HepG2 (cell line): ENCODE results near the gene KCNQ1OT1. TPM values are rescaled to one million over a fixed set of nuclear protein-coding genes. Genes with fewer than 3 reads are reported as not detected.

Source experiments
- ATAC-seq: fragments of 200-7000 bp; cut with Tn5 transposase; 3 replicates; pipeline ENCODE4 v1.9.1; 2020; ENCODE audit warnings: mild to moderate bottlenecking, moderate library complexity
- BruUV-seq: library from RNA; stranded (reverse); fragments of 400-500 nt; replicated peaks from 2 replicates; lab custom pipeline; 2021; lab: Mats Ljungman, UMichigan
- CTCF ChIA-PET: fragments of 300-600 bp; formaldehyde crosslinking; extraction: SDS; loops from one replicate; lab custom pipeline; 2021; ENCODE audit warnings: low total read pairs, inconsistent platforms, low intra/inter-chr PET ratio; lab: Yijun Ruan, JAX
- POLR2A ChIA-PET: fragments of 350-600 bp; sonication (Branson Sonifier 250); formaldehyde crosslinking; loops from one replicate; lab custom pipeline; 2020; ENCODE audit warnings: antibody characterized with exemption, inconsistent platforms; lab: Yijun Ruan, JAX
- DNase-seq: peaks from one replicate; pipeline ENCODE4 v3.0.0-alpha.2; 2015; ENCODE audit warnings: low spot score
- FAIRE-seq: peaks from 3 replicates; lab custom pipeline; 2011; peaks lifted over from hg19 to GRCh38; lab: Jason Lieb, UNC
- H2AFZ ChIP-seq: one replicate; pipeline ENCODE4 v1.6.1; 2011; ENCODE audit warnings: low read length, inconsistent platforms
- H3K27ac ChIP-seq: fragments of 300-600 bp; 3 replicates; pipeline ENCODE4 v1.8.0; 2011; ENCODE audit warnings: mixed run types, mild to moderate bottlenecking, mixed read lengths, low read length, inconsistent platforms; ENCODE audit not compliant: insufficient read depth; ENCODE audit errors: extremely low read length
- H3K27me3 ChIP-seq, 2 experiments: fragments of 200-600 bp in 1 of 2; 2 replicates in 1 of 2; 3 replicates in 1 of 2; pipeline versions ENCODE4 v1.6.0 to v1.8.0; 2011; ENCODE audit warnings: low read length in 2 of 2, mild to moderate bottlenecking in 2 of 2, moderate library complexity in 2 of 2, inconsistent platforms in 1 of 2; ENCODE audit not compliant: insufficient read depth in 2 of 2, control insufficient read depth in 1 of 2
- H3K36me3 ChIP-seq, 2 experiments: fragments of 200-600 bp in 1 of 2; replicated peaks in 1 of 2; 2 replicates in 1 of 2; 3 replicates in 1 of 2; pipeline versions ENCODE4 v1.5.1 to v1.8.0; 2011; ENCODE audit warnings: low read length in 2 of 2, inconsistent platforms in 1 of 2; ENCODE audit not compliant: insufficient read depth in 2 of 2, control insufficient read depth in 1 of 2
- H3K4me1 ChIP-seq: 2 replicates; pipeline ENCODE4 v1.5.1; 2012; ENCODE audit warnings: low read length, inconsistent platforms; ENCODE audit not compliant: insufficient read depth
- H3K4me2 ChIP-seq: 2 replicates; pipeline ENCODE4 v1.6.0; 2011; ENCODE audit warnings: low read depth, low read length, inconsistent platforms
- H3K4me3 ChIP-seq, 3 experiments: fragments of 200-600 bp in 1 of 3; sonication (generic), shearing (Covaris generic) in 1 of 3; replicated peaks in 1 of 3; 2 replicates each; pipeline ENCODE4 v1.5.1; 2011 to 2016; ENCODE audit warnings: low read length in 3 of 3, inconsistent platforms in 2 of 3, low read depth in 2 of 3, mild to moderate bottlenecking in 2 of 3, control low read depth in 1 of 3, mixed read lengths in 1 of 3; ENCODE audit not compliant: insufficient read depth in 1 of 3
- H3K79me2 ChIP-seq: one replicate; pipeline ENCODE4 v1.6.1; 2011; ENCODE audit warnings: low read length, inconsistent platforms; ENCODE audit not compliant: insufficient read depth
- H3K9ac ChIP-seq: 2 replicates; pipeline ENCODE4 v1.6.0; 2011; ENCODE audit warnings: mild to moderate bottlenecking, low read depth, low read length, inconsistent platforms; ENCODE audit not compliant: insufficient read depth
- H3K9me3 ChIP-seq: 2 replicates; pipeline ENCODE4 v1.5.1; 2012; ENCODE audit warnings: mild to moderate bottlenecking, low read length
- H4K20me1 ChIP-seq: 2 replicates; pipeline ENCODE4 v1.6.0; 2011; ENCODE audit warnings: inconsistent platforms, mild to moderate bottlenecking, low read length, moderate library complexity; ENCODE audit not compliant: insufficient read depth
- ARNTL ChIP-seq: sonication (generic); formaldehyde crosslinking; IDR thresholded peaks from 2 replicates; pipeline ENCODE4 v1.4.0; 2020; ENCODE audit warnings: mild to moderate bottlenecking, missing genetic modification reagents
- GATA4 ChIP-seq: sonication (generic); IDR thresholded peaks from 2 replicates; pipeline ENCODE4 v1.6.1; 2016; ENCODE audit warnings: antibody characterized with exemption, low read depth, borderline replicate concordance
- KLF13 ChIP-seq: sonication (generic); formaldehyde crosslinking; IDR thresholded peaks from 2 replicates; pipeline ENCODE4 v1.4.0; 2020; ENCODE audit warnings: mild to moderate bottlenecking, missing genetic modification reagents
- NR2F6 ChIP-seq, 2 experiments: IDR thresholded peaks; 2 replicates each; pipeline ENCODE4 v1.6.1; 2016; ENCODE audit warnings: antibody characterized with exemption in 1 of 2, mild to moderate bottlenecking in 1 of 2
- PAF1 ChIP-seq: IDR thresholded peaks from 2 replicates; pipeline ENCODE4 v1.6.1; 2016; ENCODE audit warnings: missing genetic modification reagents, missing compliant biosample characterization
- SOX6 ChIP-seq, 2 experiments: fragments of 450-650 bp in 1 of 2; sonication (generic) in 1 of 2; formaldehyde crosslinking in 1 of 2; IDR thresholded peaks; 2 replicates each; pipeline versions ENCODE4 v1.4.0 to v1.6.1; 2017 to 2020; ENCODE audit warnings: antibody characterized with exemption in 1 of 2, mild to moderate bottlenecking in 1 of 2, missing genetic modification reagents in 1 of 2
- SRF ChIP-seq: IDR thresholded peaks from 2 replicates; pipeline ENCODE4 v1.6.1; 2011; ENCODE audit warnings: mild to moderate bottlenecking, low read depth, low read length, moderate library complexity
- TAF1 ChIP-seq: sonication (generic); formaldehyde crosslinking; IDR thresholded peaks from 2 replicates; pipeline ENCODE4 v1.4.0; 2020; ENCODE audit warnings: missing genetic modification reagents
- ZBTB1 ChIP-seq: sonication (generic); formaldehyde crosslinking; IDR thresholded peaks from 2 replicates; pipeline ENCODE4 v1.4.0; 2020; ENCODE audit warnings: missing genetic modification reagents, borderline replicate concordance
- ZFX ChIP-seq: sonication (generic); formaldehyde crosslinking; IDR thresholded peaks from 2 replicates; pipeline ENCODE4 v1.4.0; 2020; ENCODE audit warnings: mild to moderate bottlenecking, low read depth, missing genetic modification reagents, moderate library complexity
- ZFY ChIP-seq: sonication (generic); formaldehyde crosslinking; IDR thresholded peaks from 2 replicates; pipeline ENCODE4 v1.4.0; 2020; ENCODE audit warnings: missing genetic modification reagents
- ZNF230 ChIP-seq: sonication (generic); formaldehyde crosslinking; IDR thresholded peaks from 2 replicates; pipeline ENCODE4 v1.4.0; 2020; ENCODE audit warnings: mild to moderate bottlenecking, missing genetic modification reagents
- ZNF574 ChIP-seq: sonication (generic); formaldehyde crosslinking; IDR thresholded peaks from 2 replicates; pipeline ENCODE4 v1.4.0; 2020; ENCODE audit warnings: missing genetic modification reagents
- WGBS: methylation state at CpG from one replicate; pipeline ENCODE4 v1.1.6; 2017; ENCODE audit warnings: low lambda C conversion rate; 5-methylcytosine and 5-hydroxymethylcytosine counted together
- in situ Hi-C: cut with HindIII; loops from 2 replicates; pipeline ENCODE4 v1.10.0; 2017; ENCODE audit warnings: low pct_unique_long_range_greater_than_20kb; ENCODE audit not compliant: extremely low pct_ligation_motif_present
- intact Hi-C: fragments of 100-400 bp; cut with micrococcal nuclease; formaldehyde crosslinking; loops from one replicate; pipeline ENCODE4 v1.10.0; 2022; ENCODE audit not compliant: unreplicated experiment
- polyA plus RNA-seq, 8 experiments: library from polyadenylated mRNA; depleted of rRNA in 3 of 8; stranded (reverse) in 7 of 8; unstranded in 1 of 8; fragments of >200 nt; fragmentation: Illumina TruSeq in 4 of 8; extraction: Trizol in 4 of 8; gene quantifications; 2 replicates each; pipeline versions ENCODE4 v1.2.1 to v1.2.3, GENCODE V29; 2011 to 2016; ENCODE audit warnings: low read depth in 4 of 8, missing spikeins in 1 of 8, mixed read lengths in 1 of 8; ENCODE audit not compliant: insufficient read depth in 1 of 8
- total RNA-seq, 5 experiments: library from RNA; depleted of rRNA; stranded (reverse); fragments of >200 nt; fragmentation: Illumina TruSeq; extraction: Trizol; gene quantifications; 2 replicates each; pipeline ENCODE4 v1.2.3, GENCODE V29; 2016; ENCODE audit warnings: low read depth in 1 of 5
- TF ChIP-seq, protein P1 (sequence below): sonication (generic); formaldehyde crosslinking; IDR thresholded peaks from 2 replicates; pipeline ENCODE4 v1.5.0; 2020; ENCODE audit warnings: mild to moderate bottlenecking, missing genetic modification reagents, borderline replicate concordance
- TF ChIP-seq, protein P2 (sequence below): IDR thresholded peaks from 2 replicates; pipeline ENCODE4 v1.6.1; 2016; ENCODE audit warnings: missing compliant biosample characterization, missing genetic modification reagents, borderline replicate concordance

KCNQ1OT1 gene
- total and polyA plus RNA-seq, 2 of the 13 experiments (the other 11 are each of a cell fraction or from before 2014, with no cell fraction given): 1.3 to 18.9 TPM

DNA sequence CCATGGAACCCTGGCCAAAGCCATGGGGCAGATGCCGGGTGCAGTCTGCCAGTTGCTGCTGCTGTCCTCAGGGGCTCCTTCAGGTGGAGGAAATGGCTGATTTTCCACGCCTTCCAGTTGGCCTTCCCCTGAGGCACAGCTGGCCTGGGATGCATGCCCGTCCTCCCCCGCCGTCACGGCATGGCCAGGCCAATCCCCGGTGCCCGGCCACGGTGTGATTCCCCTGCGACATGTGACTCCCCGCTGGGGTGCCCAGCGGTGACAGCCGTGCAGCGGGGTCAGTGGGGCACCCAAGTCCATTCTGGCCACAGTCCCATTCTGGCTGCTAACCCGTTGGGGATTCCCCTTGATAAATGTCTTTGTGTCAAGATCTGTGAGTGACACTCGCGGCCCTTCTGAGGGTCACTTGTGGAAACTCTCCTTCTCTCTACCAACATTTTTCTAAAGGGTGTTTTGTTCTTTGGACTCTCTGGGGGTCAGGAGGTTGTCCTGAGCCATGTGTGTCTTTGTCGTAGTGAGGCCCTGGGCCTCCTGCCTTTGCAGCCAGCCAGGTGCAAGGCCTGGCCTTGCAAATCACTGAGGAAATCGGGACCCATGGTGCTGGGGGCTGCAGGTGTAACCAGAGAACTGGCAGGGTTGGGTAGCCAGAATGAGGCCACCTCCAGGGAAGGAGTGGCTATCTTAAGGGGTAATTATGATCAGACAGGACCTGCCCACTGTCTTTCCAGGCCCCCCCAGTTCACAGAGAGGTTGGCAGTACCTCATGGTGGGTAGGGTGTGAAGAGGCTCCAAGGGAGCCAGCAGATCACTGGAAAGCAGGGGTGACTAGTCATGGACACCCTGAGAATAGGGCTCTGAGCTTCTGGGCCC lies 37.1 kb downstream of the KCNQ1OT1 start:
- H3K9me3 ChIP-seq: peaks cover 4% of the 10 kb centered on the region; the same call in 1 of the 2 replicates
- H3K27ac ChIP-seq: peak overlapping the region; percentile 32
- no peak overlapping the region for H3K4me2 ChIP-seq
- intact Hi-C loops: no loop called here
- H4K20me1 ChIP-seq: peaks cover 87% of the 10 kb centered on the region
- no peaks in the 10 kb centered on the region for H3K27me3 ChIP-seq
- no TSS peak for BruUV-seq
- H2AFZ ChIP-seq: no peak overlapping the region
- WGBS: 88% methylated on average over 16 of the region's 19 CpGs
- no peak overlapping the region for H3K9ac ChIP-seq
- H3K36me3 ChIP-seq: peaks cover 14 to 52% of the 10 kb centered on the region in 2 experiments
- peaks cover 30% of the 10 kb centered on the region for H3K79me2 ChIP-seq
- FAIRE-seq: no peak
- ChIA-PET CTCF (no interaction called here), POLR2A (no interaction called here)
- no peak for DNase-seq
- no peak overlapping the region for H3K4me3 ChIP-seq
- peak; percentile 6; the same call in 2 of the 3 replicates for ATAC-seq
- in situ Hi-C loops: loop anchor here (10.0 kb wide), 1 partner anchor 128 kb away; no protein-coding TSS in a partner anchor
- H3K4me1 ChIP-seq: peaks cover 59% of the 10 kb centered on the region
- peak; percentile 43; the same call in 1 of the 2 replicates for TF ChIP-seq ZFY (CRISPR knock-in tag)
- TF ChIP-seq, protein P1, sequence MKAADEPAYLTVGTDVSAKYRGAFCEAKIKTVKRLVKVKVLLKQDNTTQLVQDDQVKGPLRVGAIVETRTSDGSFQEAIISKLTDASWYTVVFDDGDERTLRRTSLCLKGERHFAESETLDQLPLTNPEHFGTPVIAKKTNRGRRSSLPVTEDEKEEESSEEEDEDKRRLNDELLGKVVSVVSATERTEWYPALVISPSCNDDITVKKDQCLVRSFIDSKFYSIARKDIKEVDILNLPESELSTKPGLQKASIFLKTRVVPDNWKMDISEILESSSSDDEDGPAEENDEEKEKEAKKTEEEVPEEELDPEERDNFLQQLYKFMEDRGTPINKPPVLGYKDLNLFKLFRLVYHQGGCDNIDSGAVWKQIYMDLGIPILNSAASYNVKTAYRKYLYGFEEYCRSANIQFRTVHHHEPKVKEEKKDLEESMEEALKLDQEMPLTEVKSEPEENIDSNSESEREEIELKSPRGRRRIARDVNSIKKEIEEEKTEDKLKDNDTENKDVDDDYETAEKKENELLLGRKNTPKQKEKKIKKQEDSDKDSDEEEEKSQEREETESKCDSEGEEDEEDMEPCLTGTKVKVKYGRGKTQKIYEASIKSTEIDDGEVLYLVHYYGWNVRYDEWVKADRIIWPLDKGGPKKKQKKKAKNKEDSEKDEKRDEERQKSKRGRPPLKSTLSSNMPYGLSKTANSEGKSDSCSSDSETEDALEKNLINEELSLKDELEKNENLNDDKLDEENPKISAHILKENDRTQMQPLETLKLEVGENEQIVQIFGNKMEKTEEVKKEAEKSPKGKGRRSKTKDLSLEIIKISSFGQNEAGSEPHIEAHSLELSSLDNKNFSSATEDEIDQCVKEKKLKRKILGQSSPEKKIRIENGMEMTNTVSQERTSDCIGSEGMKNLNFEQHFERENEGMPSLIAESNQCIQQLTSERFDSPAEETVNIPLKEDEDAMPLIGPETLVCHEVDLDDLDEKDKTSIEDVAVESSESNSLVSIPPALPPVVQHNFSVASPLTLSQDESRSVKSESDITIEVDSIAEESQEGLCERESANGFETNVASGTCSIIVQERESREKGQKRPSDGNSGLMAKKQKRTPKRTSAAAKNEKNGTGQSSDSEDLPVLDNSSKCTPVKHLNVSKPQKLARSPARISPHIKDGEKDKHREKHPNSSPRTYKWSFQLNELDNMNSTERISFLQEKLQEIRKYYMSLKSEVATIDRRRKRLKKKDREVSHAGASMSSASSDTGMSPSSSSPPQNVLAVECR (CRISPR knock-in tag): 0 out of 2 replicates have a peak, but pooled peaks have one; percentile 6
- no peak for TF ChIP-seq ARNTL (CRISPR knock-in tag)
- no peak for TF ChIP-seq SOX6 (IDR thresholded peaks at IDR 0.05)
- peak; percentile 12; the same call in 1 of the 2 replicates for TF ChIP-seq SOX6 (CRISPR knock-in tag; IDR thresholded peaks at IDR 0.05)
- no peak for TF ChIP-seq ZBTB1 (CRISPR knock-in tag)
- TF ChIP-seq, protein P2, sequence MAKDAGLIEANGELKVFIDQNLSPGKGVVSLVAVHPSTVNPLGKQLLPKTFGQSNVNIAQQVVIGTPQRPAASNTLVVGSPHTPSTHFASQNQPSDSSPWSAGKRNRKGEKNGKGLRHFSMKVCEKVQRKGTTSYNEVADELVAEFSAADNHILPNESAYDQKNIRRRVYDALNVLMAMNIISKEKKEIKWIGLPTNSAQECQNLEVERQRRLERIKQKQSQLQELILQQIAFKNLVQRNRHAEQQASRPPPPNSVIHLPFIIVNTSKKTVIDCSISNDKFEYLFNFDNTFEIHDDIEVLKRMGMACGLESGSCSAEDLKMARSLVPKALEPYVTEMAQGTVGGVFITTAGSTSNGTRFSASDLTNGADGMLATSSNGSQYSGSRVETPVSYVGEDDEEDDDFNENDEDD (CRISPR knock-in tag): no peak
- TF ChIP-seq NR2F6 (IDR thresholded peaks at IDR 0.05): peak; percentile 31; the same call in 1 of the 2 replicates
- no peak for TF ChIP-seq NR2F6 (CRISPR knock-in tag; IDR thresholded peaks at IDR 0.05)
- peak; percentile 44; the same call in 1 of the 2 replicates for TF ChIP-seq PAF1 (CRISPR knock-in tag)
- peak; percentile 53 for TF ChIP-seq ZFX (CRISPR knock-in tag)
- TF ChIP-seq ZNF574: 0 out of 2 replicates have a peak, but pooled peaks have one; percentile 15
- TF ChIP-seq SRF: no peak
- TF ChIP-seq TAF1 (CRISPR knock-in tag): 0 out of 2 replicates have a peak, but pooled peaks have one; percentile 7
- no peak for TF ChIP-seq KLF13
- TF ChIP-seq GATA4: no peak
- no peak for TF ChIP-seq ZNF230 (CRISPR knock-in tag)
